ENCODE measurements around the gene SMOC1. TPM values are rescaled to one million over a fixed set of nuclear protein-coding genes. Genes with fewer than 3 reads are reported as not detected.

SMOC1 gene
- total and polyA plus RNA-seq, 2 of the 8 experiments (the other 6 are each of a cell fraction or from before 2014, with no cell fraction given), result 1.6 to 2.4 TPM

- CTCF ChIA-PET (ENCODE audit: partially characterized antibody), result interaction anchor here (1.4 to 2.2 kb wide), 3 partner anchors 8 to 31 kb away, joined by 3 to 8 read pairs (median 6); no protein-coding TSS in a partner anchor
Observed at GRCh38 chr14:70002589-70003346, 123.6 kb downstream of the SMOC1 start.

More at GRCh38 chr14:70002589-70003346, 123.6 kb downstream of the SMOC1 start:
- Histone ChIP-seq H2BK120ac (replicated peaks; ENCODE audit: low read depth, low read length) (no peak overlapping the region), H3K23me2 (ENCODE audit: low read depth, low read length) (no peaks in the 10 kb centered on the region), H3K9me3 (ENCODE audit: insufficient read depth in 2 of 2, low read depth in 1 of 2, low read length in 1 of 2) (no peaks in the 10 kb centered on the region), H3K27me3 (replicated peaks in 1 of 4; ENCODE audit: control insufficient read depth in 3 of 4, extremely low read depth in 1 of 4, insufficient read depth in 3 of 4, low read length in 3 of 4) (no peaks in the 10 kb centered on the region), H2BK12ac (ENCODE audit: low read depth, low read length) (no peak overlapping the region), H3K23ac (ENCODE audit: insufficient read length) (no peak overlapping the region), H3K27ac (ENCODE audit: low read depth, low read length) (no peak overlapping the region), H4K91ac (replicated peaks; ENCODE audit: insufficient read length, low read length) (no peak overlapping the region), H3K18ac (ENCODE audit: extremely low read depth, low read length) (no peak overlapping the region), H3K36me3 (ENCODE audit: control insufficient read depth in 2 of 4, insufficient read depth in 4 of 4, low read length in 3 of 4) (no peaks in the 10 kb centered on the region), H2AFZ (ENCODE audit: low read length) (no peak overlapping the region), H2BK5ac (ENCODE audit: low read depth, low read length) (no peak overlapping the region), H4K8ac (ENCODE audit: extremely low read depth, insufficient read depth, low read length) (no peak overlapping the region), H3K4ac (replicated peaks; ENCODE audit: insufficient read length, low read depth, low read length) (no peak overlapping the region), H2AK5ac (ENCODE audit: low read depth, low read length) (no peak overlapping the region), H3K79me1 (ENCODE audit: low read depth, low read length) (no peaks in the 10 kb centered on the region), H4K5ac (ENCODE audit: insufficient read length, low read depth, low read length) (no peak overlapping the region), H2BK20ac (ENCODE audit: low read length) (no peak overlapping the region), H3K79me2 (ENCODE audit: control insufficient read depth in 1 of 2, insufficient read depth in 2 of 2, low read length in 2 of 2) (no peaks in the 10 kb centered on the region), H3K56ac (replicated peaks; ENCODE audit: insufficient read length, low read depth, low read length) (no peak overlapping the region), H3K9ac (replicated peaks in 1 of 4; ENCODE audit: extremely low read depth in 1 of 4, low read depth in 3 of 4, low read length in 3 of 4) (no peak overlapping the region), H3K4me1 (replicated peaks in 1 of 4; ENCODE audit: control insufficient read depth in 3 of 4, insufficient read depth in 4 of 4, low read length in 3 of 4) (no peaks in the 10 kb centered on the region), H4K20me1 (replicated peaks in 1 of 2; ENCODE audit: control insufficient read depth in 1 of 2, insufficient read depth in 2 of 2, low read length in 2 of 2) (no peaks in the 10 kb centered on the region), H3K14ac (ENCODE audit: insufficient read length) (no peak overlapping the region), H2BK15ac (ENCODE audit: low read length) (no peak overlapping the region), H3K4me3 (ENCODE audit: extremely low read depth in 1 of 4, insufficient read depth in 2 of 4, low read depth in 3 of 4, low read length in 4 of 4) (no peak overlapping the region), H3K4me2 (ENCODE audit: insufficient read depth in 1 of 2, low read depth in 2 of 2, low read length in 2 of 2) (no peak overlapping the region)
- DNase-seq (ENCODE audit: low read depth in 1 of 2, low spot score in 2 of 2), result no peak
- no peak for FAIRE-seq
- TF ChIP-seq CBX8 (IDR thresholded peaks at IDR 0.05; ENCODE audit: borderline replicate concordance, low read depth, low read length) (no peak), EP300 (IDR thresholded peaks at IDR 0.05; ENCODE audit: borderline replicate concordance in 1 of 2, low read depth in 2 of 2, low read length in 2 of 2) (no peak), SIN3A (conservative IDR thresholded peaks at IDR 0.05 in 1 of 2, IDR thresholded peaks at IDR 0.05 in 1 of 2; ENCODE audit: low read depth in 1 of 2, low read length in 2 of 2) (no peak), BACH1 (IDR thresholded peaks at IDR 0.05; ENCODE audit: low read length) (no peak), POLR2AphosphoS5 (IDR thresholded peaks at IDR 0.05; ENCODE audit: low read depth, low read length) (no peak)
- WGBS, 2 experiments (ENCODE audit: extremely low coverage in 1 of 2, insufficient coverage in 1 of 2, insufficient read length in 1 of 2, insufficient replicate concordance in 2 of 2, low coverage in 1 of 2, low lambda C conversion rate in 2 of 2, missing lambda C conversion rate in 1 of 2), result 94% methylated on average over 6 of the region's 6 CpGs; no CpG with 5 or more reads in 1 of the 2 experiments
- POLR2A ChIA-PET (ENCODE audit: partially characterized antibody), result no interaction called here

All from H1 (cell line).